ENCODE results near the gene PCNX4.
"Not testable (repeated sequence)": the region's sequence is repeated elsewhere in the genome, so short reads cannot be mapped to it uniquely, and the experiment has no call there.

Gene PCNX4

GRCh38 chr14:60091550-60092525 lies at the start of gene PCNX4:
TSS of gene PCNX4 (plus strand) at chr14:60091923. CDS start at chr14:60107639, 15,716 bp downstream.
- peak; percentile 100 for DNase-seq

- DNase-seq = not testable (repeated sequence)
Observed at GRCh38 chr14:60047976-60048375, 43.7 kb upstream of the PCNX4 start.

- no peak for DNase-seq
Observed at GRCh38 chr14:60051721-60052221, 40.0 kb upstream of the PCNX4 start.

- DNase-seq = no peak
Observed at GRCh38 chr14:60058087-60058486, 33.6 kb upstream of the PCNX4 start.

GRCh38 chr14:60061371-60061770 lies 30.4 kb upstream of the PCNX4 start:
- no peak for DNase-seq

DNA sequence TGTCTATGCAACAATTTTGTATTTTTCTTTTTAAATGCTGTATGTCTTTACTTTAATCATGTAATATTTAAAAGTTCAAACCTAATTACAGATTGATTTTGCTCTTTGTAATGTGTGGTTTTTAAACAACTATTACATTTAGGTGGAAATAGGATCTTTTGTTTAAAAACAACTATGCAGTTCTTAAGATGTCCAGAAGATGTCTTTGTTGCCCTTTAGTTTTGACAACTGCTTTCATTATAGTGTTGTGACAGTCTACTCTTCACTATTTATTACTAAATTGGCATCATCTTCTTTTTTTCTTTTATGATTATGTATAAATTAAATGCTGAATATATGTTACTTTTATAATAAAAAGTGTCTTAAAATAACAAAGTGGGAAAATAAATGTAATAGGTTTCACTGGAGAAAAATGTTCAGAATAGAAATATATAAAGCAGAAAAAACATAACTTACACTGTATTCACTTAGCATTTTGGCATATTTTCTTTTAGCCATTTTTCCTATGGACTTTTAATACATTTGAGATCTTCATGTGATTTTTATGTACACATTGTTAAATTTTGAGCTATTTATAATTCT lies 27.1 kb upstream of the PCNX4 start:
- no peak for DNase-seq

- no peak for DNase-seq
Observed at GRCh38 chr14:60067882-60068281, 23.8 kb upstream of the PCNX4 start.

GRCh38 chr14:60079723-60080122 lies 12.0 kb upstream of the PCNX4 start:
- DNase-seq = no peak

GRCh38 chr14:60085085-60085484 lies 6.6 kb upstream of the PCNX4 start:
- no peak for DNase-seq

GRCh38 chr14:60085693-60086092 lies 6.0 kb upstream of the PCNX4 start:
- DNase-seq = no peak

GRCh38 chr14:60087668-60088067 lies 4.1 kb upstream of the PCNX4 start:
- no peak for DNase-seq

DNA sequence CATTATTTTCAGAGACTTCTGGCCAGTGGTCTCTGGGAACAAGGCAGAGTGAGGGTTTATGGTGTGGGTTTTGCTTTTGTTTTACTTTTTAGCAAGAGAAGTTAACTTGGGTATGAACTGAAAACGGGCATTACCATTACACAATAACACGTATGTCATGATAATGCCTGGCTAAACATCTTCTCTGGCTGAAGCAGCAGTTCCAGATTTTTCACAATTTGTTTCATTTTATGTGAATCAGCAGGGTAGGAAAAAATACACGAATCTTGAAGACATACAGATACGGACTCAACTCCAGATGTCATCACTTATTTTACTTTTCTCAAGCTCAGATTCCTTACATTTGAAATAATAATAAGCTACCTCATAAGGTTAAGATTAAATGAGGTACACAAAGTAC lies 2.5 kb upstream of the PCNX4 start:
- no peak for DNase-seq

DNA sequence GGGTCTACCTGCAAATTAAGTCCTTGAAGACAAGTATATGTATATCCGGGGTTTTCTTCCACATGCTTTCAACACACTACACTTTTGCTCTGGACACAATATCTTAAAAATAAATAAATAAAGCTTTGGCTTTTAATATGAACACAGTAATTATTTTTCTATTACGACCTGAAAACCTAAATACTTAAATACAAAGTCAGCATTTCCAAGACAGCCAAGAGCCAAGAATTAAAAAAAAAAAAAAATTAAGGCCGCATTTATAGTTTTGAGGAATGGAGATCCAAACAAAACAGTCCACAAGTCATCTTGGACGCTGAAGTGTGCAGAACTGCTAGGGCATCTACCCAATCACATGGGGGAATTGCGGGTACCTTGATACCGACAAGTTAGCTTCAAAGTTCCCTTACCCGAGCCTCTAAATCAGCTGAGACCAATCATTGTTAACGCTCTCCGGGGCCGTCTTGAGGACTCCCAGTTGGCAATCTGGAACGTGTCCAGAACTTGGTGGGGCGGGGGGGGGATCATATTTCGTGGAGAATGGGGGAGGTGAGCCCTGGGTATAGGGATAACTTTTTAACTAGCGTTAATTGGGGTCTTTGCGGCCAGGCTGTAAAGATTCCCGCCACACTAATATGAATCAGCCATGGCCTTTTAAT lies 731 bp upstream of the PCNX4 start:
- no peak for DNase-seq

DNA sequence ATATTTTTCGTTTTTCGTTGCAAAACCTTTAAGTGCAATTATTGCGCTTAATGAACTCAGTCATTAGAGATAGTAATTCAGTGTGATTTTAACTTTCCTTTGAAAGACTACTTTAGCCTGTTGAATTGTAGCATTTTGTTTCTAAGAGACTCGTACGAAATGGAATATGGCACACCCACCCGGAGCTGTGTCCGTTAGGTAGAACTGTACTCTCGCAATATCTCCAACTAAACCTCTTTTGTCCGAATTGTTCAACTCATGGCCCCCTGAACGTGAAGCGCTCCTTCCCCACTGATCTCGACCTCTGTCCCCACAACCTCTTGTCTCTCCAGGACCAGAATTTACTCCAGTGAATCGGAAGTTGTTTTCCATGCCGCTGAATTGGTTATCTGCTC lies 800 bp downstream of the PCNX4 start:
- DNase-seq = peak; percentile 65

DNA sequence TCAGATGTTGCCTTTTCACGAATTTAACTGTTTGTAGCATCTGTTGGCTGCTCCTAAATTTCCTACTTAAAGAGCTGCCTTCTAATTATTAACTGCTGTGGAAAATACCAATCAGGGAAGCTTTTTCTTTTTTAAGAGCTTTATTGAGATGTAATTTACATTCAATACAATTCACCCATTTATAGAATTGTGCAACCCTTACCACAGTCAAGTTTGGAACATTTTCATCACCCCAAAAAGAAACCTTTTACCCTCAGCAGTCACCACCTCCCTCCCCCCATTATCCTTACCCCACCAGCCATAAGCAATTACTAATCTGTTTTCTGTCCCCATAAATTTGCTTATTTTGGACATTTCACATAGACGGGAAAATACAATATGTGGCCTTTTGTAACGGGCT lies 1.4 kb downstream of the PCNX4 start:
- DNase-seq = no peak

DNA sequence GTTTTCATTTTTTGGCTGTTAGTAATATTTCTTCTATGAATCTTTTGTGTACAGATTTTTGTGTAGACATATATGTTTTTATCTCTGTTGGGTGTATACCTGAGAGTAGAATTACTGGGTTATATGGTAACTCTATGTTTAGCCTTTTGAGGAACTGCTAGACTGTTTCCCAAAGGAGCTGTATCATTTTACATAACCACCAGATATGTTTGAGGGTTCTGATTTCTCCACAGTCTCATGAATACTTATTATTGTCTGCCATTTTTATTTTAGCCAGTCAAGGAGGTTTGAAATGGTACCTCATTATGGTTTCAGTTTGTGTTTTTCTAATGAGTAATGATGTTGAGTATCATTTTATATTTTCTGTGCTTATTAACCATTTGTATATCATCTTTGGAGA lies 1.9 kb downstream of the PCNX4 start:
- DNase-seq = no peak

GRCh38 chr14:60094306-60094897 lies 2.7 kb downstream of the PCNX4 start:
- DNase-seq = no peak

GRCh38 chr14:60095231-60095630 lies 3.5 kb downstream of the PCNX4 start:
- no peak for DNase-seq

DNA sequence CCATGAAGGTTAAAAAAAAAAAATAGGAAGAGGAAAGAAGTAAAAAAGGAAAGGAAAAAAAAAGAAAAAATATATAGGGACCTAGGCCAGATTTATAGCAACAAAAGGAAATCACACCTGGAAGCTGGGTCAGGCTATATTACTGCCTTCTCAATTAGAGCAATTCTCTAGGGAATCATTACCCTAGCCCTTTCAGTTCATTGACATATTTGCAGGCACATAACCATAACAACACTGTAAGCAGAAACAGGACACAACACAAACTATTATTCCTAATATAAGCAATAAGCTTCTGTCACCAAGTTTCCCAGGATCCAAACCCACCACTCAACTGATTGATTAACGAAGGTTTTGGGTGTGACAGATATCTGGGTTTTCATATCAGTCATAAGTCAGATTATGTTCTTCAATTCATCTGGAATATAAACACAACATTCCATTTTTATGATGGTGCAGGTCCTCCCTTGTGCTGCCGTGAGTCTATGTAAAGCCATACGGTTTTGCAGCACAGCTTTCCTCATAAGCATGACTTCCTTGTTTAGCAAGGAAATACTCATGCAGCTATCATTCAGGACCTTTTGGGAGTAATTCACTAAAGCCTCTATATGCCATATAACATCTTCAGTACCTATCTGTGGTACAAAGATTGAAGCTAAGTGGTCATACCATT lies 4.2 kb downstream of the PCNX4 start:
- DNase-seq = no peak

GRCh38 chr14:60097974-60098373 lies 6.3 kb downstream of the PCNX4 start:
- no peak for DNase-seq

GRCh38 chr14:60099855-60100254 lies 8.1 kb downstream of the PCNX4 start:
- DNase-seq = not testable (repeated sequence)

- no peak for DNase-seq
Observed at GRCh38 chr14:60101786-60102185, 10.1 kb downstream of the PCNX4 start.

GRCh38 chr14:60102389-60102788 lies 10.7 kb downstream of the PCNX4 start:
- DNase-seq = no peak

Measured in retina (tissue), 1 donor.